Frontal cortex (tissue), 4 donors: Measurements from ENCODE around the gene RNU1-2. TPM values are rescaled to one million over a fixed set of nuclear protein-coding genes. Genes with fewer than 3 reads are reported as not detected.
"Not testable (repeated sequence)": the region's sequence is repeated elsewhere in the genome, so short reads cannot be mapped to it uniquely, and the experiment has no call there.

Experiments
- DNase-seq, 2 donors: peaks; one replicate each; pipeline ENCODE4 v3.0.0; 2012; ENCODE audit warnings: low spot score in 2 of 2
- FAIRE-seq: peaks from 2 replicates; lab custom pipeline; 2012; peaks lifted over from hg19 to GRCh38; lab: Jason Lieb, UNC
- total RNA-seq: library from RNA; depleted of rRNA; stranded (reverse); fragments of >200 nt; gene quantifications from one replicate; pipeline ENCODE4 v1.2.3, GENCODE V29; 2014
- donor health status: control.
- donor health status: control.
- donor health status: control.

RNU1-2 gene
- total RNA-seq, 1 donor from 2014 or later, result under 0.01 TPM

GRCh38 chr1:16922885-16923431, 27.2 kb downstream of the RNU1-2 start:
- peak in 1 of 2 donors; percentile 47 for DNase-seq
- no peak for FAIRE-seq

- FAIRE-seq (no peak), DNase-seq (no peak)
Observed at GRCh38 chr1:16924216-16924918, 28.6 kb downstream of the RNU1-2 start.

GRCh38 chr1:16924919-16925477, 29.2 kb downstream of the RNU1-2 start:
- DNase-seq (no peak), FAIRE-seq (no peak)

GRCh38 chr1:16925635-16926490, 30.1 kb downstream of the RNU1-2 start:
- DNase-seq (peak in 1 of 2 donors; percentile 51), FAIRE-seq (no peak)

- DNase-seq (peak in 1 of 2 donors; percentile 70), FAIRE-seq (no peak)
Observed at GRCh38 chr1:16926491-16927073, 30.8 kb downstream of the RNU1-2 start.

GRCh38 chr1:16927256-16927655, 31.5 kb downstream of the RNU1-2 start:
- FAIRE-seq (no peak), DNase-seq (no peak)

GRCh38 chr1:16927711-16928485, 32.1 kb downstream of the RNU1-2 start:
- FAIRE-seq, result no peak
- DNase-seq, result no peak

GRCh38 chr1:16929146-16930041, 33.6 kb downstream of the RNU1-2 start:
- not testable (repeated sequence) for FAIRE-seq, DNase-seq

GRCh38 chr1:16931206-16931934, 35.6 kb downstream of the RNU1-2 start:
- DNase-seq, FAIRE-seq: not testable (repeated sequence)

- not testable (repeated sequence) for FAIRE-seq, DNase-seq
Observed at GRCh38 chr1:16933945-16934344, 38.2 kb downstream of the RNU1-2 start.

GRCh38 chr1:16936580-16936979, 40.8 kb downstream of the RNU1-2 start:
- DNase-seq, FAIRE-seq: not testable (repeated sequence)

- DNase-seq (no peak), FAIRE-seq (no peak)
Observed at GRCh38 chr1:16938351-16939321, 42.9 kb downstream of the RNU1-2 start.

- DNase-seq, FAIRE-seq: not testable (repeated sequence)
Observed at GRCh38 chr1:16939386-16940180, 43.8 kb downstream of the RNU1-2 start.

- FAIRE-seq (no peak), DNase-seq (no peak)
Observed at GRCh38 chr1:16944038-16944437, 48.3 kb downstream of the RNU1-2 start.

GRCh38 chr1:16945512-16945911, 49.7 kb downstream of the RNU1-2 start:
- not testable (repeated sequence) for DNase-seq, FAIRE-seq
